HepG2 (cell line): ENCODE data around the gene TGM2. TPM values are rescaled to one million over a fixed set of nuclear protein-coding genes. Genes with fewer than 3 reads are reported as not detected.

Experiments
- ARNT2 ChIP-seq: sonication (generic); formaldehyde crosslinking; IDR thresholded peaks from 2 replicates; pipeline ENCODE4 v1.8.0; 2022; ENCODE audit warnings: mild to moderate bottlenecking, low read depth, missing genetic modification reagents, moderate library complexity
- CCDC6 ChIP-seq: sonication (generic); formaldehyde crosslinking; IDR thresholded peaks from 2 replicates; pipeline ENCODE4 v1.8.1; 2022; ENCODE audit warnings: mild to moderate bottlenecking, missing genetic modification reagents, moderate library complexity
- DMTF1 ChIP-seq: sonication (generic); formaldehyde crosslinking; IDR thresholded peaks from 2 replicates; pipeline ENCODE4 v1.4.0; 2020; ENCODE audit warnings: mild to moderate bottlenecking, missing genetic modification reagents
- EEA1 ChIP-seq: sonication (generic); formaldehyde crosslinking; IDR thresholded peaks from 2 replicates; pipeline ENCODE4 v1.5.1; 2020; ENCODE audit warnings: mild to moderate bottlenecking, missing genetic modification reagents, borderline replicate concordance
- ESRRA ChIP-seq: sonication (generic); formaldehyde crosslinking; IDR thresholded peaks from 2 replicates; pipeline ENCODE4 v1.5.1; 2020; ENCODE audit warnings: mild to moderate bottlenecking, low read depth, missing genetic modification reagents
- HDAC1 ChIP-seq: sonication (generic); formaldehyde crosslinking; IDR thresholded peaks from 2 replicates; pipeline ENCODE4 v1.5.1; 2020; ENCODE audit warnings: mild to moderate bottlenecking, missing genetic modification reagents
- HDAC2 ChIP-seq: sonication (generic); formaldehyde crosslinking; IDR thresholded peaks from 2 replicates; pipeline ENCODE4 v1.4.0; 2020; ENCODE audit warnings: missing genetic modification reagents
- KAT8 ChIP-seq: IDR thresholded peaks from 2 replicates; pipeline ENCODE4 v1.6.1; 2016; ENCODE audit warnings: missing genetic modification reagents, missing compliant biosample characterization
- NFE2L2 ChIP-seq: fragments of 150-350 bp; IDR thresholded peaks from 2 replicates; pipeline ENCODE4 v1.6.1; 2014; ENCODE audit warnings: low read length
- NKX3-1 ChIP-seq: sonication (generic); formaldehyde crosslinking; IDR thresholded peaks from 2 replicates; pipeline ENCODE4 v1.5.0; 2020; ENCODE audit warnings: missing genetic modification reagents
- NR2C2 ChIP-seq: sonication (generic); formaldehyde crosslinking; IDR thresholded peaks from 2 replicates; pipeline ENCODE4 v1.4.0; 2020; ENCODE audit warnings: missing genetic modification reagents, mild to moderate bottlenecking, moderate library complexity, borderline replicate concordance
- NR2F1 ChIP-seq, 2 experiments: fragments of 450-650 bp in 1 of 2; formaldehyde crosslinking in 1 of 2; IDR thresholded peaks; 2 replicates each; pipeline versions ENCODE4 v1.5.0 to v1.6.1; 2016 to 2020; ENCODE audit warnings: mild to moderate bottlenecking in 1 of 2, missing compliant biosample characterization in 1 of 2, missing genetic modification reagents in 1 of 2, moderate library complexity in 1 of 2
- RXRA ChIP-seq: sonication (generic); formaldehyde crosslinking; IDR thresholded peaks from 2 replicates; pipeline ENCODE4 v1.5.1; 2020; ENCODE audit warnings: missing genetic modification reagents
- SAP130 ChIP-seq: IDR thresholded peaks from 2 replicates; pipeline ENCODE4 v1.6.1; 2016; ENCODE audit warnings: low read depth
- SIX4 ChIP-seq: sonication (generic); formaldehyde crosslinking; IDR thresholded peaks from 2 replicates; pipeline ENCODE4 v1.4.0; 2020; ENCODE audit warnings: missing genetic modification reagents
- SOX5 ChIP-seq: IDR thresholded peaks from 2 replicates; pipeline ENCODE4 v1.6.1; 2016; ENCODE audit warnings: borderline replicate concordance
- ZFP36 ChIP-seq: fragments of 150-350 bp; IDR thresholded peaks from 2 replicates; pipeline ENCODE4 v1.6.1; 2018; ENCODE audit warnings: borderline replicate concordance, low read length, low read depth; ENCODE audit not compliant: partially characterized antibody
- ZNF251 ChIP-seq: sonication (generic); formaldehyde crosslinking; IDR thresholded peaks from 2 replicates; pipeline ENCODE4 v1.9.0; 2021; ENCODE audit warnings: mild to moderate bottlenecking, missing genetic modification reagents
- ZNF512 ChIP-seq: sonication (generic); formaldehyde crosslinking; IDR thresholded peaks from 2 replicates; pipeline ENCODE4 v1.4.0; 2020; ENCODE audit warnings: mild to moderate bottlenecking, missing genetic modification reagents
- ZNF589 ChIP-seq: sonication (generic); formaldehyde crosslinking; conservative IDR thresholded peaks from 2 replicates; pipeline ENCODE4 v1.8.0; 2022; ENCODE audit warnings: mild to moderate bottlenecking, moderate library complexity, missing genetic modification reagents
- ZNF614 ChIP-seq: IDR thresholded peaks from 2 replicates; pipeline ENCODE4 v1.6.1; 2018; ENCODE audit warnings: missing biosample characterization, missing genetic modification reagents, inconsistent platforms, borderline replicate concordance
- ZNF629 ChIP-seq: sonication (generic); formaldehyde crosslinking; conservative IDR thresholded peaks from 2 replicates; pipeline ENCODE4 v1.5.0; 2020; ENCODE audit warnings: missing genetic modification reagents
- ZNF652 ChIP-seq: IDR thresholded peaks from 2 replicates; pipeline ENCODE4 v1.6.1; 2016; ENCODE audit warnings: low read depth, borderline replicate concordance
- ZSCAN25 ChIP-seq: sonication (generic); formaldehyde crosslinking; IDR thresholded peaks from 2 replicates; pipeline ENCODE4 v1.8.0; 2022; ENCODE audit warnings: mild to moderate bottlenecking, missing genetic modification reagents
- polyA plus RNA-seq, 8 experiments: library from polyadenylated mRNA; depleted of rRNA in 3 of 8; stranded (reverse) in 7 of 8; unstranded in 1 of 8; fragments of >200 nt; fragmentation: Illumina TruSeq in 4 of 8; extraction: Trizol in 4 of 8; gene quantifications; 2 replicates each; pipeline versions ENCODE4 v1.2.1 to v1.2.3, GENCODE V29; 2011 to 2016; ENCODE audit warnings: low read depth in 4 of 8, missing spikeins in 1 of 8, mixed read lengths in 1 of 8; ENCODE audit not compliant: insufficient read depth in 1 of 8
- total RNA-seq, 5 experiments: library from RNA; depleted of rRNA; stranded (reverse); fragments of >200 nt; fragmentation: Illumina TruSeq; extraction: Trizol; gene quantifications; 2 replicates each; pipeline ENCODE4 v1.2.3, GENCODE V29; 2016; ENCODE audit warnings: low read depth in 1 of 5

The TGM2 gene
- total and polyA plus RNA-seq, 2 of the 13 experiments (the other 11 are each of a cell fraction or from before 2014, with no cell fraction given), result 4.2 to 46.4 TPM

GRCh38 chr20:38168791-38169589, 3.9 kb upstream of the TGM2 start (continued):
- TF ChIP-seq DMTF1 (CRISPR knock-in tag) (no peak), KAT8 (peak; percentile 58), SOX5 (CRISPR knock-in tag) (peak; percentile 32; the same call in 1 of the 2 replicates), ZNF629 (CRISPR knock-in tag) (peak; percentile 52), SIX4 (CRISPR knock-in tag) (0 out of 2 replicates have a peak, but pooled peaks have one; percentile 55), CCDC6 (no peak), EEA1 (CRISPR knock-in tag) (no peak), NR2C2 (CRISPR knock-in tag) (peak; percentile 82), ZSCAN25 (peak; percentile 49; the same call in 1 of the 2 replicates), RXRA (0 out of 2 replicates have a peak, but pooled peaks have one; percentile 55), HDAC2 (CRISPR knock-in tag) (peak; percentile 52), ESRRA (no peak), NR2F1 (CRISPR knock-in tag; IDR thresholded peaks at IDR 0.05) (peak; percentile 51 to 56; a peak in 3 of 4 replicates), ZFP36 (peak; percentile 79), NFE2L2 (no peak), SAP130 (peak; percentile 51; the same call in 1 of the 2 replicates), NKX3-1 (CRISPR knock-in tag) (no peak), ZNF512 (CRISPR knock-in tag) (no peak), ZNF652 (CRISPR knock-in tag) (0 out of 2 replicates have a peak, but pooled peaks have one; percentile 6), ZNF251 (no peak), ARNT2 (CRISPR knock-in tag) (no peak), ZNF614 (CRISPR knock-in tag) (no peak), ZNF589 (CRISPR knock-in tag) (no peak), HDAC1 (CRISPR knock-in tag) (peak; percentile 17; the same call in 1 of the 2 replicates)
